BJ (cell line): ENCODE measurements around the gene FGF21. TPM values are rescaled to one million over a fixed set of nuclear protein-coding genes. Genes with fewer than 3 reads are reported as not detected.

Experiments
- CTCF ChIA-PET: fragments of 350-600 bp; formaldehyde crosslinking; extraction: SDS; loops from one replicate; lab custom pipeline; 2021; ENCODE audit warnings: antibody characterized with exemption, inconsistent platforms; lab: Yijun Ruan, JAX
- POLR2A ChIA-PET: fragments of 300-600 bp; sonication (Branson Sonifier 250); formaldehyde crosslinking; extraction: SDS; loops from one replicate; lab custom pipeline; 2021; ENCODE audit warnings: antibody characterized with exemption; lab: Charles Lee
- DNase-seq: peaks from one replicate; pipeline ENCODE4 v3.0.0-alpha.2; 2011; ENCODE audit warnings: low read depth
- H3K27me3 ChIP-seq: 2 replicates; pipeline ENCODE4 v1.6.0; 2011; ENCODE audit warnings: low read length; ENCODE audit not compliant: control insufficient read depth, insufficient read depth
- H3K36me3 ChIP-seq: 2 replicates; pipeline ENCODE4 v1.5.1; 2011; ENCODE audit warnings: low read length; ENCODE audit not compliant: control insufficient read depth, insufficient read depth
- H3K4me3 ChIP-seq: 2 replicates; pipeline ENCODE4 v1.5.1; 2011; ENCODE audit warnings: low read depth, mild to moderate bottlenecking, control low read depth, low read length
- CTCF ChIP-seq: IDR thresholded peaks from 2 replicates; pipeline ENCODE4 v1.5.1; 2011; ENCODE audit warnings: low read depth, mild to moderate bottlenecking, control low read depth, inconsistent platforms, low read length, moderate library complexity; ENCODE audit not compliant: insufficient read depth
- polyA plus RNA-seq: library from polyadenylated mRNA; depleted of rRNA; stranded (reverse); fragments of >200 nt; gene quantifications from 2 replicates; pipeline ENCODE4 v1.2.3, GENCODE V29; 2011

The FGF21 gene
- polyA plus RNA-seq, 1 experiment = not detected

GRCh38 chr19:48742096-48742495 lies 13.2 kb upstream of the FGF21 start:
- POLR2A ChIA-PET = no interaction called here
- H3K36me3 ChIP-seq = no peaks in the 10 kb centered on the region
- H3K4me3 ChIP-seq = no peak overlapping the region
- H3K27me3 ChIP-seq = no peaks in the 10 kb centered on the region
- DNase-seq = no peak
- CTCF ChIA-PET = no interaction called here
- TF ChIP-seq CTCF = no peak

GRCh38 chr19:48745208-48745995 lies 9.9 kb upstream of the FGF21 start:
- Histone ChIP-seq H3K4me3 (no peak overlapping the region), H3K27me3 (no peaks in the 10 kb centered on the region), H3K36me3 (no peaks in the 10 kb centered on the region)
- no peak for TF ChIP-seq CTCF
- no peak for DNase-seq
- POLR2A ChIA-PET = no interaction called here
- CTCF ChIA-PET = interaction anchor here (0.9 to 2.3 kb wide), 3 partner anchors 70 to 255 kb away, joined by 3 to 5 read pairs (median 5); partner anchors contain the start of gene CA11

- Histone ChIP-seq H3K36me3 (no peaks in the 10 kb centered on the region), H3K27me3 (0 out of 2 replicates have a peak, but pooled peaks cover under 1% of the 10 kb centered on the region), H3K4me3 (no peak overlapping the region)
- TF ChIP-seq CTCF = no peak
- no peak for DNase-seq
- ChIA-PET CTCF (interaction anchor here (1.5 to 2.3 kb wide), 2 partner anchors 30 to 70 kb away, joined by 3 to 5 read pairs; no protein-coding TSS in a partner anchor), POLR2A (no interaction called here)
Measured at GRCh38 chr19:48746110-48746509, 9.2 kb upstream of the FGF21 start.

- H3K27me3 ChIP-seq = 0 out of 2 replicates have a peak, but pooled peaks cover 1% of the 10 kb centered on the region
- peak within 1 kb of the TSS; percentile 67 for H3K4me3 ChIP-seq
- ChIA-PET CTCF (interaction anchor here (1.5 to 2.3 kb wide), 3 partner anchors 31 to 71 kb away, joined by 3 to 5 read pairs (median 4); no protein-coding TSS in a partner anchor), POLR2A (no interaction called here)
- no peaks in the 10 kb centered on the region for H3K36me3 ChIP-seq
- peak; percentile 44 for DNase-seq
- TF ChIP-seq CTCF = no peak
Measured at GRCh38 chr19:48746738-48747575, 8.4 kb upstream of the FGF21 start, which contains the start of gene IZUMO1. IZUMO1 (minus strand) TSS chr19:48746909; CDS start chr19:48745859, 1,050 bp downstream.
